Stimulated activated CD8-positive, alpha-beta memory T cell treated with anti-CD3 and anti-CD28 coated beads, Interleukin-2, amount 100 ng/mL, for 1 hour (primary cell): ENCODE results near the gene AEBP1.

ENCODE experiments used
- DNase-seq, 2 donors: peaks; one replicate each; pipeline ENCODE4 v3.0.0-alpha.2; 2020; ENCODE audit warnings: low read depth in 2 of 2

AEBP1 gene

GRCh38 chr7:44066494-44067063, 37.6 kb upstream of the AEBP1 start:
- no peak for DNase-seq

DNA sequence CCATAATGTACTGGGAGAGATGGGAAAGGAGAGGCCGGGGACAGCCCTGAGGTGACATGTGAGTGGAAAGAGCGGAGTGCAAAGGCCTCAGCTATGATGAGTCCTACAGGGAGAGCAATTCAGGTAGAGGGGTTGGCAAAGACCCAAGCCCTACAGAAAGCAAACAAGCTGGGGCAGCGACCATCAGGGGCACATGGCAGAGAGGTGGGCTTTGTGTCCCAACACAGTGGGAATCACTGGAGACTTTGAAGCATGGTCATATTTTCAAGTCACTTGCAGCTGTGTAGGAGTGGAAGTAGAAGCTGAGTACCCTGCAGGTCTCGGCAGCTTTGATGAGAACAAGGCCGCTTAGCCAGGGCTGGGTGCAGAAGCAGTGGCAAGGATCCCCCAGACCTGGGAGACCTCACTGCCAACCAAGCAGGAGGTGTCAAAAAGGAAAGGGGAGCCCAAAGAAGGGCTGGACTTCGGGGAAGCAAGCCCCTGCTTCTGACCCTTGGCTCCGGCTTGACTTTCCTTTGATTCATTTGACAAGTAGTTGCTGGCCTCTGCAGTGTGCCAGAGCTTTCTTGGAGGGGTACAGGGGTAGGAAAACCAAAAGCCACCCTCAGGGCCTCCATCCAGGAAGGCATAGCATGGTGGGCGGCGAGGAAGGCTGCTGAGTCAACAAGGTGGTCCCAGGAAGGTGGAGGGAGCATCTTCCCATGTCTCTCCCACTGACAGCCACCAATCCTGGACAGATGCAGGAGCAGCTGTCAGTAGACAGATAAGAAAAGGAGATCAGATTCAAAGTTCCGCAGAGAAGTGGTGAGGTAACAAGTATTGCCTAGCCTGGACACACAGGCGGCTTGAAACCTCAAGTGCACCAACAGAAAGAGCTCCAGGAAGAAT, 36.8 kb upstream of the AEBP1 start:
- no peak for DNase-seq

DNA sequence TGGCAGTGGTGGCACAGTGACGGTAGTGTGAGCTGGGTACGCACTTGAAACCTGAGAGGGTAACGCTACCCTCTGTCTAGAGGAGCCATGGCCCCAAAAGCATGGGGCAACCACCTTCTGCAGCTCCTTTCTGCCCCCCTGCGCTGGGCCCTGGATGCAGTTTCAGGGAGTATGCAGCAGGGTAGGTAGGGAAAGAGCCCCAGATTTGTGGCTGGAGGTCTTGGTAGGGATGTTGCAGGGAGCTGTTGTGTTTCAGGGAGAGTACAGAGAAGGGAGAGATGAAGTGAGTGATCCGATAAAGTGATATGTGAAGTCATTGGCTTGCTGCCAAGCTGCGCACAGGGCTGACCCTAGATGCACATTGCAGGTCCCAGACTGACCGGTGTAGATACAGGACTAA, 36.1 kb upstream of the AEBP1 start:
- no peak for DNase-seq

DNA sequence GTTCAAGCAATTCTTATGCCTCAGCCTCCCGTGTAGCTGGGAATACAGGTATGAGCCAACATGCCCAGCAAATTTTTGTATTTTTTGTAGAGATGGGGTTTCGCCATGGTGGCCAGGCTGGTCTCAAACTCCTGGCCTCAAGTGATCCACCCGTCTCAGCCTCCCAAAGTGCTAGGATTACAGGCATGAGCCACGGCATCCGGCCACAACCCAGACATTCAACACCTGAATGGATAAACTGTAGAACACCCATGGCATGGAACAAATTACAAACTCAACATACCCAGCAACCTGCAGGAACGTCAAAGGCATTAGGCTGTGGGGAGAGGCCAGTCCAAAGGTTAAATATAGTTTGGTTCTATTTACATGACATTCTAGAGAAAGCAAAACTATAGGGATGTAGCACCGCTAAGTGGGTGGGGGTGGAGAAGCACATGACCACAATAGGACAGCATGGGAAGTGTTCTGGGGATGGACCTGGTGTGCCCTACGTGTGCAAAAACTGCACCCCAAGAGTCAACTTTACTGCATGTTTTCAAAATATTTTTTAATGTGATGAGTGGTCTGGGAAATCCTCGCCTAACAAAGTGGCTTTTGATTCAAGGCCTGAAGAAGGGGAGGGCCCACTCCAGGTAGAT, 32.3 kb upstream of the AEBP1 start:
- no peak for DNase-seq

DNA sequence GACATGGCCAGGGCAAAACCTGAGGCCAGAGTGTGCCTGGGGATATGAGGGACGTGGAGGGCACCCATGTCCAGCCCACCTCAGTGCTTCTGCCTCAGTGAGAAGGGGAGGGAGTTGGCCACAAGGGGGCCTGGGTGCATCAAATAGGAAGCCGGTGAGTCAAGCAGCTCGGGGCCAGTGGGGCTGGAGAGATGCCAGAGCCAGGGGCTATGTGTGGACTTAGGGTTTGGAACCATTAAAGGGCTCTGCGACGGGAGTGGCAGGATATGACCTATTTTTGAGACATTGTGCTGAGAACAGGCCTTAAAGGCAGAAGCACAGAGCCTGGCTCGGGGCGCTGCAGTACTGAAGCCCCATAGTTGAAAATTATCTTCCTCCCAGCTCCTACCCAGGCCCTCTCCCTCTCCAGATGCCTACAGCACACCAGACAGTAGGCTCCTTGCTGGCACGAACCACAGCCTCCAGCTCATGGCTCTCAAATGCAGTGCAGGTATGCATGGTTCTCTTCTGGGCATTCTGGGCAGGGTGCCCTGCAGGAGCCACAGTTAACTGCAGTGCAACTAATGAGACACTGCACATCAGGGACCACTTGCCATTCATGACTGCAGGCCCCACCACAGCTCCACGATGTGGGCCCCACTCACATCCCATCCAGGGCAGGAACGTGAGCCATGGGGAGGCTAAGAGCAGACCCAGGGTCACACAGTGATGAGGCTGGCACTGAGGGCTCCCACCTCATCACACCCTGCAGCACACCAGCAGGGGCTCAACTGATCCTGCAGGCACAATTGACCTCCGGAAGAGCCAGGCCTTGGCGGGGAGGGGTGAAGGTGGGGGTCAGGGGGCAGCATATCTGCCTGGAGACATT, 31.5 kb upstream of the AEBP1 start:
- no peak for DNase-seq

DNA sequence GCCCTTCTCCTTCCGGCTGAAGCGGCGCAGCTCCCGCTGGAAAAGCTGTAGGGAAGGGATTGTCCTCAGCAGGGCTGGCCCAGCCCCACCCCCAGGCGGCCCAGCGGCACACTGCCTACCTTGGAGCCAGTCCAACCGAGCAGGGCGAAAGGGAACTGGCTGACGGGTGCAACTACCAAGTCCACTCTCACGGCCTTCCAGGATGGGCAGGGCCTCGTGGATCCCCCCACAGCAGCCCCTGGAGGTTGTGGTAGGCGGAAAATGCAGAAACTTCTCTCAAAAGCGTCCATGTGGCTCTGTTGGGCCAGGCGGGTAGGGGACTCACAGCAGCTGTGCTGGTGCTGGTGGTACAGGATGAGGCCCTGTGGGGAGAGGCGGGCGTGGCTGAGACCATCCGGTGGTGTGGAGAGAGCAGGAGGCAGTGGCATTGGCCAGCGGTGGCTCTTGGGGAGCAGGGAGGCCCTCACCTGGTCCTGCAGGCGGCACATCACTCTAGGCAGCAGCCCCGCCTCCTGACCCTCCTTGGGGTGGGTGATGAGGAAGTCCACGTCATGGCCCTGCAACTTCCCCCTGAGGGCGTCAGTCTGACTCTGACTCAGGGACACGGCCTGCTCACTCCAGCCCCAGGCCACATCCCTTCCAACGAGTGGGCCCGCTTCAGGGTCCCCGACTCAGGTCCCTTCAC, 30.3 kb upstream of the AEBP1 start:
- peak; percentile 40 to 47 for DNase-seq

- no peak for DNase-seq
Measured at GRCh38 chr7:44074349-44074695, 29.8 kb upstream of the AEBP1 start.

DNA sequence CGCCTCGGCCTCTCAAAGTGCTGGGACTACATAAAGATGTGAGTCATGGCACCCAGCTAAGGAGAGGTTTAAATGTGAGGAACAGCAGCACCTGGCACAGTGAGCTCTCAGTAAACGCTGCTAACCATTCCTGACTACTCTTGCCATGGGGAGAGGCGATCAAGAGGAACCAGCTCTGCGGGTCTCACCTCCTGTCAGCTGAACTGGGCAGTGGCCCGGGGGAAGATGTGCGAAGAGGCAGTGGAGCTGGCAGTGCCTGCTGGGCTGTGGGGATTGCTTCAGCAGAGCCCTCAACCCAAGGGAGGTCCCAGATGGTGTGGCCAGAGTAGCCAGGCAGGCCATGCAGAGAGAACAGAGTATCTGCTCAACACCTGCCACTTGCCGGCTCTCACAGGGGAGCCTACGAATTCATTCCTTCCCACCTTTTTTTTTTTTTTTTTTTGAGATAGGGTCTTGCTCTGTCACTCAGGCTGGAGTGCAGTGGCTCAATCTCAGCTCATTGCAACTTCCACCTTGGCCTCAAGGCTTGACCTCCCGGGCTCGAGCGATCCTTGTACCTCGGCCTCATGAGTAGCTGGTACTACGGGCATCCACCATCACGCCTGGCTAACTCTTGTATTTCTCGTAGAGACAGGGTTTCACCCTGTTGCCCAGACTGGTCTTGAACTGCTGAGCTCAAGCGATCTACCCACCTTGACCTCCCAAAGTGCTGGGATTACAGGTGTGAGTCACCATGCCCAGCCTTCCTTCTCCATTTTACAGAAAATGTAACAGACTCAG, 28.7 kb upstream of the AEBP1 start:
- no peak for DNase-seq

- DNase-seq = no peak
Measured at GRCh38 chr7:44076101-44076895, 27.8 kb upstream of the AEBP1 start.

- no peak for DNase-seq
Measured at GRCh38 chr7:44077061-44077460, 27.1 kb upstream of the AEBP1 start.

GRCh38 chr7:44077681-44078091, 26.5 kb upstream of the AEBP1 start:
- DNase-seq = no peak

DNA sequence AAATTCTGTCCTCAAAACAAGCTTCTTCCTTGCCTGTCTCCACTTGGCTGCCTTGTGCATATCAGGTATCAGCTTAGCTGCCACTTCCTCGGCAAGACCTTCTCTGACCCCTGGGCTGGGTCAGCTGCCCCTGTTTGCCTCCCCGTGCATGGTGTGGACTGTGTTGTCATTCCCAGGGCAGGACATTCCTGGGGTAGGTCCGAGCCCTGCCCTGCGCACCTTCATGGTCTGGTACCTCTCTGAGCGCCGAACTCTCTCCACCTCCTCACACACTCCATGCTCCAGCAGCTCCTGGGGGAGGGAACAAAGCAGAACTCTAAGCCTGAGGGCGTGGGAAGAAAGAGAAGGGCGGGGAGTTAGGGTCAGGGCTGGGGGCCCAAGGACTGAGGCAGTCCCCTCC, 25.6 kb upstream of the AEBP1 start:
- DNase-seq = no peak

GRCh38 chr7:44079331-44080021, 24.7 kb upstream of the AEBP1 start:
- DNase-seq = no peak

DNA sequence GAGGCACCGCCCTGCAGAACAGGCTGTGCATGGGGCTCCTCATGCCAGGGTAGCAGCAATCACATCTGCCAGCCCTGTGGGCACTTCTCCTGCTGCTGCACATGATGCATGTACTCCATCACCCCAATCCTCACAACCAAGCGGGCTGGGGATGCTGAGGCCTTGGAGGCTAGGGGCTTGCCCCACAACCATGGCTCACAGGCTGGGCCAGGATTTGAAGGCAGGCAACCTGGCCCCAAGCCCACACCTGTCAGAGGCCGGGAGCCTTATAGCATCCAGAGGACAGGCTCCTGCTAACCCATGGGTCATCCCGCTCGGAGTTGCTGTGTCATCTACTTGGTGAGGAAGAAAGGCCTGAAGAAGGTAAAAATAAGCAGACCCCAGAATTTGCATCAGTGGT, 24.0 kb upstream of the AEBP1 start:
- DNase-seq = no peak

DNA sequence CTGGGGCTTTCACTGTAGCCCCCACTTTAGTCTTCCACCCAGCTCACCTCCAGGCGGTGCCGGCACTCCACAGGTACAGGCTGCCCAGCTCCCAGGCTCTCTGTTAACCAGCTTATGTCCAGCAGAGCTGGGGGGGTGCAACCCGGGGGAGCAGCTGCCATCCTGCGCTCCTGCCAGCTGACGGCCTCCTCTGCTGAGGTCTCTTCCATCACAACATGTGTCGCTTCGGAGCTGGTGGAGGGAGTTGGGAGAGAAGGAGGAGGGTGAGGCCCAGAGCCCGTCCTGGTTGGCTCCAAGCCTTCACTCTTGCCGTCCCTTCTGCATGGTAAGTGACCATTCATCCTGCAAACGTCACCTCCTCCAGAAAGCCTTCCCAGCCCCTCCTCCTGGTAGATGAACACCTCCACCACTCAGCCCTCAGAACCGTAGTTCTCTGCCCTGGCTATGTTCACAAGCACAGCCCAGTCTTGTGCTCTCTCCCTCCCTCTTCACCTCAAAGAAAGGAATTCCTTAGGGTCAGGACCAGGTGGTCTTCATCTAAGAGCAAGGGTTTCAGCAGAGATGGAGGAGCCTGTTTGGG, 23.4 kb upstream of the AEBP1 start:
- DNase-seq = no peak

- DNase-seq = no peak
Measured at GRCh38 chr7:44081266-44081748, 22.8 kb upstream of the AEBP1 start.

- DNase-seq = peak; percentile 93 to 97
Measured at GRCh38 chr7:44082541-44083207, 21.5 kb upstream of the AEBP1 start.

- DNase-seq = no peak
Measured at GRCh38 chr7:44083796-44084195, 20.3 kb upstream of the AEBP1 start.
